Right lobe of liver (tissue), 6 donors: ENCODE results near the gene CIAO2B. TPM values are rescaled to one million over a fixed set of nuclear protein-coding genes. Genes with fewer than 3 reads are reported as not detected.

Experiments used
- ATAC-seq, 4 donors: fragments of 200-7000 bp; cut with Tn5 transposase; one replicate each; pipeline ENCODE4 v1.9.1; 2020; ENCODE audit warnings: mild to moderate bottlenecking in 4 of 4, moderate library complexity in 4 of 4
- DNase-seq, 3 donors: peaks; one replicate each; pipeline ENCODE4 v3.0.0-alpha.2; 2020
- H3K27ac ChIP-seq, 3 donors: fragments of 200-600 bp; one replicate each; pipeline ENCODE4 v1.8.0; 2022
- H3K27me3 ChIP-seq, 2 donors: fragments of 200-600 bp; one replicate each; pipeline ENCODE4 v1.8.0; 2022
- H3K36me3 ChIP-seq, 4 donors: fragments of 200-600 bp; sonication (generic) in 1 of 4; one replicate each; pipeline versions ENCODE4 v1.5.1 to v1.8.0; 2017 to 2022; ENCODE audit warnings: control low read depth in 1 of 4
- H3K4me1 ChIP-seq, 4 donors: fragments of 200-600 bp; sonication (generic) in 1 of 4; one replicate each; pipeline versions ENCODE4 v1.5.1 to v1.8.0; 2017 to 2022; ENCODE audit warnings: control low read depth in 1 of 4
- H3K4me3 ChIP-seq, 3 donors: fragments of 200-600 bp; one replicate each; pipeline ENCODE4 v1.8.0; 2022
- H3K9me3 ChIP-seq, 4 donors: fragments of 200-600 bp; sonication (generic) in 1 of 4; one replicate each; pipeline versions ENCODE4 v1.5.1 to v1.8.0; 2017 to 2022; ENCODE audit warnings: control low read depth in 1 of 4
- POLR2A ChIP-seq: fragments of 450-650 bp; IDR thresholded peaks from one replicate; pipeline ENCODE4 v1.6.1; 2017; ENCODE audit warnings: antibody characterized with exemption, mild to moderate bottlenecking
- WGBS: methylation state at CpG from one replicate; pipeline ENCODE4 v1.1.6; 2018; ENCODE audit warnings: low coverage, low lambda C conversion rate; ENCODE audit not compliant: insufficient coverage; ENCODE audit errors: missing lambda C conversion rate; 5-methylcytosine and 5-hydroxymethylcytosine counted together
- intact Hi-C, 2 donors: fragments of 100-400 bp; cut with DNase I; formaldehyde crosslinking; loops; one replicate each; pipeline versions ENCODE4 v1.11.2 to v1.14.1; 2022
- total RNA-seq, 6 experiments: library from RNA; depleted of rRNA in 2 of 6; stranded (reverse); fragments of >200 nt in 2 of 6; fragmentation: NEBNext Ultra II Directional in 3 of 6; extraction: Animal tissue kit (Norgen Biotek cat#: 25700) in 3 of 6; gene quantifications; one replicate each; pipeline versions ENCODE4 v1.1.0 to v1.2.4, GENCODE V29; 2016 to 2023
- TF ChIP-seq, protein P1 (sequence below), 4 donors: fragments of 200-600 bp in 3 of 4; fragments of 450-650 bp in 1 of 4; IDR thresholded peaks; one replicate each; pipeline versions ENCODE4 v1.5.1 to v1.8.0; 2016 to 2022; ENCODE audit warnings: antibody characterized with exemption in 4 of 4, mild to moderate bottlenecking in 2 of 4
- donor health status: DM: no; HTN: yes; CAD: no.
- donor health status: DM: no; HTN: no; CAD: no.
- donor health status: DM: no; HTN: no; CAD: no.
- donor health status: DM: no; HTN: yes; CAD: no.
- donor health status: DM: no; HTN: yes; CAD: no.

CIAO2B gene
- total RNA-seq, 6 experiments from 2014 or later, result 40.6 to 111 (median 47.4) TPM

DNA sequence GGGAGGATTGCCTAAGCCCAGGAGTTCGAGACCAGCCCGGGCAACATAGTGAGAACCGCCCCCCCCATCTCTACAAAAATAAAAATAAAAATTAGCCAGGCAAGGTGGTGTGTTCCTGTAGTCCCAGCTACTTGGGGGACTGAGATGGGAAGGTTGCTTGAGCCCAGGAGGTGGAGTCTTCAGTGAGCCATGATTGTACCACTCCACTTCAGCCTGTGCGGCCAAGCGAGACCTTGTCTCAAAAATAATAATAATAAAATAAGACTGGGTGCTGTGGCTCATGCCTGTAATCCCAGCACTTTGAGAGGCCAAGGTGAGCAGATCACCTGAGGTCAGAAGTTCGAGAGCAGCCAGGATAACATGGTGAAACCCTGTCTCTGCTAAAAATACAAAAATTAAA, 42.4 kb downstream of the CIAO2B start:
- TF ChIP-seq POLR2A, result no peak
- TF ChIP-seq, protein P1, sequence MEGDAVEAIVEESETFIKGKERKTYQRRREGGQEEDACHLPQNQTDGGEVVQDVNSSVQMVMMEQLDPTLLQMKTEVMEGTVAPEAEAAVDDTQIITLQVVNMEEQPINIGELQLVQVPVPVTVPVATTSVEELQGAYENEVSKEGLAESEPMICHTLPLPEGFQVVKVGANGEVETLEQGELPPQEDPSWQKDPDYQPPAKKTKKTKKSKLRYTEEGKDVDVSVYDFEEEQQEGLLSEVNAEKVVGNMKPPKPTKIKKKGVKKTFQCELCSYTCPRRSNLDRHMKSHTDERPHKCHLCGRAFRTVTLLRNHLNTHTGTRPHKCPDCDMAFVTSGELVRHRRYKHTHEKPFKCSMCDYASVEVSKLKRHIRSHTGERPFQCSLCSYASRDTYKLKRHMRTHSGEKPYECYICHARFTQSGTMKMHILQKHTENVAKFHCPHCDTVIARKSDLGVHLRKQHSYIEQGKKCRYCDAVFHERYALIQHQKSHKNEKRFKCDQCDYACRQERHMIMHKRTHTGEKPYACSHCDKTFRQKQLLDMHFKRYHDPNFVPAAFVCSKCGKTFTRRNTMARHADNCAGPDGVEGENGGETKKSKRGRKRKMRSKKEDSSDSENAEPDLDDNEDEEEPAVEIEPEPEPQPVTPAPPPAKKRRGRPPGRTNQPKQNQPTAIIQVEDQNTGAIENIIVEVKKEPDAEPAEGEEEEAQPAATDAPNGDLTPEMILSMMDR (IDR thresholded peaks at IDR 0.05), result no peak
- Histone ChIP-seq H3K27me3 (no peaks in the 10 kb centered on the region), H3K36me3 (peaks cover 0 to under 1% (median 0%) of the 10 kb centered on the region in 4 donors), H3K9me3 (no peaks in the 10 kb centered on the region), H3K4me1 (peaks cover 0 to 4% (median 0%) of the 10 kb centered on the region in 4 donors), H3K27ac (no peak overlapping the region), H3K4me3 (no peak overlapping the region)
- intact Hi-C loops, result no loop called here
- 81% methylated on average over 3 of the region's 6 CpGs for WGBS
- no peak for ATAC-seq
- DNase-seq, result no peak

DNA sequence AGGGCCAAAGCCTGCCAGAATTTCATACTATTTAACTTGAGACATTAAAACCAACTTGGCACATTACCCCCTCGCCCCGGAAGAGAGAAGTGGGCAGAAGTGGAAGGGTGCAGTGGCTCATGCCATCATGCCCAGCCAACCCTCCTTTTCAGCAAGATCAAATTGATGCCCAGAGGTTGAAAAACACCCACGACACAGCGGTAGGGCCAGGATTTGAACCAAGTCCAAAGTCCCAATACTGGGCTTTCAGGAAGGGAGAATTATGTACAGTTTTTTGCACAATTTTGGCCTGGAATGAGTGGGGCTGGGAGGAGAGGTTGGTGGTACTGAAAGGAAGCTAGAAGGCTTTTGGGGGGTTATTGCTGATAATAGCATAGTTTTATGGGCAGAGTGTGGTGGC, 42.8 kb downstream of the CIAO2B start:
- WGBS, result 19% methylated on average over 4 of the region's 4 CpGs
- Histone ChIP-seq H3K4me1 (peaks cover 0 to 4% (median 0%) of the 10 kb centered on the region in 4 donors), H3K4me3 (no peak overlapping the region), H3K27me3 (no peaks in the 10 kb centered on the region), H3K36me3 (peaks cover 0 to 5% (median 0%) of the 10 kb centered on the region in 4 donors), H3K27ac (no peak overlapping the region), H3K9me3 (no peaks in the 10 kb centered on the region)
- intact Hi-C loops, result no loop called here
- ATAC-seq (peak; percentile 20 to 60 (median 40)), DNase-seq (no peak)
- TF ChIP-seq POLR2A, result no peak
- TF ChIP-seq, protein P1 (IDR thresholded peaks at IDR 0.05), result no peak

DNA sequence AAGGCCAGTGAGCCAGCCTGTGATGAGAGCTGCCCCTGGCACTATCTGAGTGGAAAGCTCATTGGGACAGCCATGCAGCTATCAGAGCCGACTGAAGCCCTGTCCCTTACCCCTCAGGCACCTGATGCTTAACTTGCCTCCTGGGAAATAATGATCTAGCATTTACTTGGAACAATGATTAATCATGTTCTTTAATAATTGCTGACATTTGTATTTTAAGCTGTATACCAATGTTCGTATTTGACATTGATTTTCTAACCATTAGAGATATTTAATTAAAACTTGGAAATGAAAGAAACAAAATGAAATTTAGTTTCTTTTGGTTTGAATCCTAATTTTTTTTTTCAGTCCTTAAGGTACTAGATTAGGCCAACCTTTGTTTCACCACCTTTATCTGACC, 43.4 kb downstream of the CIAO2B start:
- H3K4me1 ChIP-seq, result peaks cover 0 to 4% (median 0%) of the 10 kb centered on the region in 4 donors
- H3K27me3 ChIP-seq, result no peaks in the 10 kb centered on the region
- peak in 2 of 4 donors; percentile 24 to 26 for ATAC-seq
- peaks cover 0 to 10% (median 0%) of the 10 kb centered on the region in 4 donors for H3K36me3 ChIP-seq
- intact Hi-C loops, result no loop called here
- DNase-seq, result no peak
- TF ChIP-seq, protein P1 (IDR thresholded peaks at IDR 0.05), result no peak
- TF ChIP-seq POLR2A, result no peak
- WGBS, result 38% methylated on average over 2 of the region's 2 CpGs
- no peak overlapping the region for H3K27ac ChIP-seq
- no peak overlapping the region for H3K4me3 ChIP-seq
- no peaks in the 10 kb centered on the region for H3K9me3 ChIP-seq

DNA sequence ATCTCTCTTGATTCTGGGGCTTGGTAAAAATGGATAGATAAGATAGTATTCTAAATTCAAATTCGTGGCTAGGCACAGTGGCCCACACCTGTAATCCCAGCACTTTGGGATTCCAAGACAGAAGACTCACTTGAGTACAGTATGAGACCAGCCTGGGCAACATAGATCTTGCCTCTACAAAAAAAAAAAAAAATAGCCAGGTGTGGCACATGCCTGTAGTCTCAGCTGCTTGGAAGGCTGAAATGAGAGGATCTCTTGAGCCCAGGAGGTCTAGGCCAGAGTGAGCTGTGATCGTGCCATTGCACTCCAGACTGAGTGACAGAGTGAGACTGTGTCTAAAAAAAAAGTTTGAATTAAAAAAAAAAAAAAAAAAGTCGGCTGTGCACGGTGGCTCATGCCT, 44.6 kb downstream of the CIAO2B start:
- Histone ChIP-seq H3K36me3 (peaks cover 0 to 22% (median 2%) of the 10 kb centered on the region in 4 donors), H3K27me3 (no peaks in the 10 kb centered on the region), H3K9me3 (no peaks in the 10 kb centered on the region), H3K4me1 (peaks cover 0 to 4% (median 0%) of the 10 kb centered on the region in 4 donors), H3K4me3 (no peak overlapping the region), H3K27ac (no peak overlapping the region)
- intact Hi-C loops, result no loop called here
- TF ChIP-seq, protein P1 (IDR thresholded peaks at IDR 0.05), result no peak
- TF ChIP-seq POLR2A, result no peak
- no peak for ATAC-seq
- 87% methylated on average over 4 of the region's 4 CpGs for WGBS
- DNase-seq, result no peak
